SK-N-DZ (cell line): Measurements from ENCODE around the gene SUOX.
"Not testable (repeated sequence)": the region's sequence is repeated elsewhere in the genome, so short reads cannot be mapped to it uniquely, and the experiment has no call there.

Source experiments
- DNase-seq: peaks from one replicate; pipeline ENCODE4 v3.0.0-alpha.2; 2015; ENCODE audit warnings: low spot score

The SUOX gene

GRCh38 chr12:56020423-56021184, 23.5 kb downstream of the SUOX start, which contains the start of gene IKZF4:
TSS of gene IKZF4 (plus strand) at chr12:56021043. CDS start at chr12:56021494, 451 bp downstream.
- DNase-seq = peak; percentile 90

- peak; percentile 35 for DNase-seq
Measured at GRCh38 chr12:56021889-56022497, 24.9 kb downstream of the SUOX start.

GRCh38 chr12:56028511-56029165, 31.6 kb downstream of the SUOX start:
- no peak for DNase-seq

GRCh38 chr12:56029166-56029519, 32.1 kb downstream of the SUOX start:
- no peak for DNase-seq

- peak; percentile 59 for DNase-seq
Measured at GRCh38 chr12:56029666-56030293, 32.7 kb downstream of the SUOX start.

GRCh38 chr12:56031987-56032386, 34.9 kb downstream of the SUOX start:
- DNase-seq = no peak

- DNase-seq = no peak
Measured at GRCh38 chr12:56034586-56035332, 37.7 kb downstream of the SUOX start.

GRCh38 chr12:56037161-56037560, 40.1 kb downstream of the SUOX start:
- DNase-seq = no peak

- no peak for DNase-seq
Measured at GRCh38 chr12:56038022-56038655, 41.1 kb downstream of the SUOX start.

- no peak for DNase-seq
Measured at GRCh38 chr12:56040151-56040550, 43.1 kb downstream of the SUOX start.

- no peak for DNase-seq
Measured at GRCh38 chr12:56040963-56041551, 44.0 kb downstream of the SUOX start.

- peak; percentile 100 for DNase-seq
Measured at GRCh38 chr12:56041552-56042429, 44.7 kb downstream of the SUOX start, which contains the start of gene RPS26. TSS of gene RPS26 (plus strand) at chr12:56041918. CDS start at chr12:56042167, 249 bp downstream.

GRCh38 chr12:56042430-56042813, 45.3 kb downstream of the SUOX start:
- not testable (repeated sequence) for DNase-seq

- DNase-seq = no peak
Measured at GRCh38 chr12:56042843-56043242, 45.8 kb downstream of the SUOX start.

- DNase-seq = no peak
Measured at GRCh38 chr12:56046027-56046780, 49.1 kb downstream of the SUOX start.

GRCh38 chr12:56053407-56053893, 56.4 kb downstream of the SUOX start:
- DNase-seq = no peak
